MCF 10A (cell line): ENCODE data around the gene RASL11A. TPM values are rescaled to one million over a fixed set of nuclear protein-coding genes. Genes with fewer than 3 reads are reported as not detected.
"Not testable (repeated sequence)": the region's sequence is repeated elsewhere in the genome, so short reads cannot be mapped to it uniquely, and the experiment has no call there.

Experiments
- BruUV-seq: library from RNA; stranded (reverse); fragments of 400-500 nt; replicated peaks from 2 replicates; lab custom pipeline; 2021; lab: Mats Ljungman, UMichigan
- CTCF ChIA-PET: fragments of 300-600 bp; sonication (Branson Sonifier 250); formaldehyde crosslinking; extraction: SDS; loops from one replicate; lab custom pipeline; 2021; ENCODE audit warnings: antibody characterized with exemption, inconsistent platforms; lab: Yijun Ruan, JAX
- POLR2A ChIA-PET: fragments of 300-600, 350-650 bp; sonication (Branson Sonifier 250); formaldehyde crosslinking; extraction: SDS; loops from one replicate; lab custom pipeline; 2020; ENCODE audit warnings: antibody characterized with exemption, inconsistent platforms; lab: Yijun Ruan, JAX
- DNase-seq: peaks from one replicate; pipeline ENCODE4 v3.0.0-alpha.2; 2018; ENCODE audit not compliant: unreplicated experiment
- H3K27ac Mint-ChIP-seq: one replicate; pipeline ENCODE4 v1.8.0; 2022; ENCODE audit warnings: mild to moderate bottlenecking, low read depth, mixed read lengths; ENCODE audit not compliant: unreplicated experiment
- H3K27me3 Mint-ChIP-seq: one replicate; pipeline ENCODE4 v1.8.0; 2022; ENCODE audit warnings: mixed read lengths; ENCODE audit not compliant: insufficient read depth, unreplicated experiment
- H3K36me3 Mint-ChIP-seq: one replicate; pipeline ENCODE4 v1.8.0; 2022; ENCODE audit warnings: mild to moderate bottlenecking, moderate library complexity, mixed read lengths; ENCODE audit not compliant: insufficient read depth, unreplicated experiment
- H3K4me1 Mint-ChIP-seq: one replicate; pipeline ENCODE4 v1.8.0; 2022; ENCODE audit warnings: mixed read lengths; ENCODE audit not compliant: insufficient read depth, unreplicated experiment
- H3K4me3 Mint-ChIP-seq: one replicate; pipeline ENCODE4 v1.8.0; 2022; ENCODE audit warnings: mild to moderate bottlenecking, moderate library complexity, mixed read lengths; ENCODE audit not compliant: unreplicated experiment
- H3K9me3 Mint-ChIP-seq: one replicate; pipeline ENCODE4 v1.8.0; 2022; ENCODE audit warnings: mixed read lengths; ENCODE audit not compliant: unreplicated experiment
- CTCF ChIP-seq: fragments of 200-600 bp; IDR thresholded peaks from one replicate; pipeline ENCODE4 v1.8.0; 2022; ENCODE audit warnings: antibody characterized with exemption, mild to moderate bottlenecking; ENCODE audit not compliant: unreplicated experiment
- intact Hi-C: fragments of 100-400 bp; cut with micrococcal nuclease; formaldehyde crosslinking; loops from 2 replicates; pipeline ENCODE4 v1.14.1; 2022
- total RNA-seq: library from RNA; stranded (reverse); gene quantifications from 2 replicates; pipeline ENCODE4 v1.2.3, GENCODE V29; 2022

The RASL11A gene
- total RNA-seq, 1 experiment from 2014 or later = 0.98 TPM

GRCh38 chr13:27296496-27296895 lies 25.9 kb downstream of the RASL11A start:
- H3K4me1 Mint-ChIP-seq = no peaks in the 10 kb centered on the region
- H3K27me3 Mint-ChIP-seq = peaks cover 42% of the 10 kb centered on the region
- H3K9me3 Mint-ChIP-seq = no peaks in the 10 kb centered on the region
- BruUV-seq = no TSS peak
- no peak overlapping the region for H3K27ac Mint-ChIP-seq
- TF ChIP-seq CTCF = no peak
- H3K4me3 Mint-ChIP-seq = no peak overlapping the region
- ChIA-PET CTCF (no interaction called here), POLR2A (no interaction called here)
- intact Hi-C loops = no loop called here
- H3K36me3 Mint-ChIP-seq = no peaks in the 10 kb centered on the region
- no peak for DNase-seq

- H3K4me3 Mint-ChIP-seq = no peak overlapping the region
- BruUV-seq = no TSS peak
- H3K9me3 Mint-ChIP-seq = no peaks in the 10 kb centered on the region
- CTCF ChIA-PET = interaction anchor here (0.6 to 1.4 kb wide), 2 partner anchors 117 to 528 kb away, joined by 3 to 5 read pairs; no protein-coding TSS in a partner anchor
- H3K27me3 Mint-ChIP-seq = peaks cover 30% of the 10 kb centered on the region
- TF ChIP-seq CTCF = no peak
- no peaks in the 10 kb centered on the region for H3K36me3 Mint-ChIP-seq
- H3K4me1 Mint-ChIP-seq = no peaks in the 10 kb centered on the region
- POLR2A ChIA-PET = interaction anchor here (0.6 kb wide), 1 partner anchor 12 kb away, joined by 3 read pairs; no protein-coding TSS in a partner anchor
- intact Hi-C loops = no loop called here
- no peak for DNase-seq
- H3K27ac Mint-ChIP-seq = no peak overlapping the region
Observed at GRCh38 chr13:27298849-27299248, 28.2 kb downstream of the RASL11A start.

- H3K9me3 Mint-ChIP-seq, H3K27ac Mint-ChIP-seq, H3K4me1 Mint-ChIP-seq, H3K4me3 Mint-ChIP-seq, H3K36me3 Mint-ChIP-seq, DNase-seq, BruUV-seq, intact Hi-C loops: not testable (repeated sequence)
- CTCF ChIA-PET = interaction anchor here (0.6 kb wide), 1 partner anchor 209 kb away, joined by 3 read pairs; no protein-coding TSS in a partner anchor
- POLR2A ChIA-PET = interaction anchor here (0.9 kb wide), 1 partner anchor 9 kb away, joined by 3 read pairs; no protein-coding TSS in a partner anchor
- peaks cover 14% of the 10 kb centered on the region for H3K27me3 Mint-ChIP-seq
Observed at GRCh38 chr13:27300406-27300805, 29.8 kb downstream of the RASL11A start.

- no TSS peak for BruUV-seq
- DNase-seq = no peak
- H3K4me1 Mint-ChIP-seq = no peaks in the 10 kb centered on the region
- H3K27ac Mint-ChIP-seq = no peak overlapping the region
- intact Hi-C loops = no loop called here
- TF ChIP-seq CTCF = no peak
- no peak overlapping the region for H3K4me3 Mint-ChIP-seq
- ChIA-PET POLR2A (interaction anchor here (0.9 kb wide), 1 partner anchor 9 kb away, joined by 3 read pairs; no protein-coding TSS in a partner anchor), CTCF (interaction anchor here (0.6 kb wide), 1 partner anchor 209 kb away, joined by 3 read pairs; no protein-coding TSS in a partner anchor)
- no peaks in the 10 kb centered on the region for H3K36me3 Mint-ChIP-seq
- peaks cover 11% of the 10 kb centered on the region for H3K27me3 Mint-ChIP-seq
- H3K9me3 Mint-ChIP-seq = no peaks in the 10 kb centered on the region
Observed at GRCh38 chr13:27300941-27301586, 30.4 kb downstream of the RASL11A start.
